IPS-NIHi7 (cell line): ENCODE results near the gene CDH7.

Source experiments
- DNase-seq: peaks from one replicate; pipeline ENCODE4 v3.0.0; 2012; ENCODE audit warnings: mixed read lengths; ENCODE audit errors: extremely low spot score

The CDH7 gene

DNA sequence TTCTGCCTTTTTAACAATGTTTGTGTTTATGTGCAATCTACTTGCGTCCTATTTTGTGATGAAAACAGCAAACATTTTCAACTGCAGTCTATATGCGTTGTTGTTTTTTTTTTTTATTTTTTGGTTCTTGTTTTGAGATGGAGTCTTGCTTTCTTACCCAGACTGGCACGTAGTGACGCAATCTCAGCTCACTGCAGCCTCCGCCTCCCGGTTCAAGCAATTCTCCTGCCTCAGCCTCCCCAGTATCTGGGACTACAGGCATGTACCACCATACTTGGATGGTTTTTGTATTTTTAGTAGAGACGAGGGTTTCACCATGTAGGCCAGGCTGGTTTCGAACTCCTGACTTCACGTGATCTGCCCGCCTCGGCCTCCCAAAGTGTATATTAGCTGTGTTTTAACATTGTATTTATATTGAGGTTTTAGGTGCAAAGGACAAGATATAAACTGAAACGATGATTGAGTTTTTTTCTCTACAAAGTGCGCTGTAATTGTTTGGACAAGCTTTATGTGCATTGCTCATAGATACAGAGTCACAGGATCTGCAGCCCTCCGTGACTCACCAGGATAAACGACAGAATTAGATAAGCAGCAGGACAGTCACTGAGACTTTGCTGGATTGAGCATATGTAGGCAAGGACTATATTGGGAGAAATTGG lies 17.4 kb downstream of the CDH7 start:
- DNase-seq = no peak

GRCh38 chr18:65769652-65770051 lies 18.8 kb downstream of the CDH7 start:
- DNase-seq = no peak

- DNase-seq = no peak
Measured at GRCh38 chr18:65786474-65786873, 35.7 kb downstream of the CDH7 start.

DNA sequence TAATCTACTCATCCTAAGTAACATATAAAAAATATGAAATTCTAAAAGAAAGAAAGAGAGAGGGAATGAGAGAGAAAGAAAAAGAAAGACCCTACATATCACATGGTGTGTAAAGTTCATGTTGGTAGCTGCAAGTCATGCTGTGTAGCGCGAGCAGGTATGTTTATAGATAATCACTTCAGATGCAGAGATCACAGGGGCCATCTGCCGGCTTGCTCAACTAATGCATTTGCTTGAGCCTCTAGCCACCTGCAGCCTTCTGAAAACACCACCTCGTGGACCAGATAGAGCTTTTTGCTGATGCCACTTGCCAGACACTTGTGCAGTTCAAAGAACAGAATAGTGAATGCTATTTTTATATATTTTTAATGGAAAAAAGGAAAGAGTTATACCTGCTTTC lies 37.6 kb downstream of the CDH7 start:
- DNase-seq = no peak

GRCh38 chr18:65790604-65791003 lies 39.8 kb downstream of the CDH7 start:
- DNase-seq = no peak

DNA sequence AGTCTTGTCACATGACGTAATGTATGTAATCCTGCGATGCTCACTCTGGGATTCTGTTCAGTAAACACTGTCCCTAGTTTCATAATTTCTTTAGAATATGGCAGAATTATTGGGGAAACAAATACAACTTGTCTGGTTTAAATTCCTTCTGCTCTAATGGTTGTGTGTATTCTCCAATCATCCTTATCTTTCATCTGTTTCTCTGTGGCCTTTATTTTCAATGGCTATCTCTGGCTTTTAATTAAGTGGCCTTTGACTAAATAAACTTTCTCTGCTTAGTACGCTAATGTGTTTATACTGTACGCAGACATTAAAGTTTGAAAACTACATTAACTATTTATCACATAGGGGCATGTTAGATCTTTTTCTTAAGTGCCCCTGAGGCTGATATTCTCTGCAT lies 40.9 kb downstream of the CDH7 start:
- DNase-seq = no peak

GRCh38 chr18:65792456-65793074 lies 41.8 kb downstream of the CDH7 start:
- DNase-seq = no peak

GRCh38 chr18:65808759-65809158 lies 57.9 kb downstream of the CDH7 start:
- DNase-seq = no peak

DNA sequence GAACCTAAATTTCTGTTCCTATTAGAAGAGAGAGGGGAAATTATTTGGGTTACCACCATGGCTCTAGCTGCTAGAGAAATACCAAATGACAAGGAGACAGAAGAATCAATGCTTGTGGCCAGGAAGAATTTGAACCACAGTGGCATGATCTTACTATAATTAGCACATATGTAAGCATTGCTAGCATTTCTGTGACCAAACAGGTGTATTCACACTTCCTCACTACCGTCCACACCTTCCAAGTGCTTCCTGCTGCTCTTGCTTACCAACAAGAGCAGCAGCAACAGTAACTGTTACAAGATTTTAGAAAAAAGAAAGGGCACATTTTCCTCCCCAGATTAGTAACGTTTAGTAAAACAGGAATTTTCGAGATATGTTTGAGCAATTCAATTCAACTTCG lies 60.5 kb downstream of the CDH7 start:
- DNase-seq = no peak

- DNase-seq = no peak
Measured at GRCh38 chr18:65815506-65815905, 64.7 kb downstream of the CDH7 start.

GRCh38 chr18:65817178-65817577 lies 66.4 kb downstream of the CDH7 start:
- DNase-seq = no peak

GRCh38 chr18:65821911-65822310 lies 71.1 kb downstream of the CDH7 start:
- no peak for DNase-seq

GRCh38 chr18:65822826-65823225 lies 72.0 kb downstream of the CDH7 start:
- DNase-seq = no peak

- no peak for DNase-seq
Measured at GRCh38 chr18:65827444-65827843, 76.6 kb downstream of the CDH7 start.

DNA sequence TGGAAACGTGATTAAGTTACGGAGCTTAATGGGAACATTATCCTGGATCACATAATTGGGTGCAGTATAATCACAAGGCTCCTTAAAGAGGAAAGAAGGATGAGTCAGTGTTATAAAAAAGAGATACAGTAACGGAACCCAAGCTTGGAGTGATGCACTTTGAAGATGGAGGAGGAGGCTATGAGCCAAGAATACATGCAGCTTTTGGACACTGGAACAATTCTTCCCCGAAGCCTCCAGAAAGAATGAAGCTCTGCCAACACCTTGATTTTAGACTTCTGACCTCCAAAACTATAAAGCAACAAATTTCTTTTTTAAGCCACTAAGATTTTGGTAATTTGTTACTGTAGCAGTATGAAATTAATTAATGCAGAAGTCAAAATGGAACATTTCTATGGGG lies 85.1 kb downstream of the CDH7 start:
- DNase-seq = no peak

GRCh38 chr18:65846107-65846506 lies 95.3 kb downstream of the CDH7 start:
- DNase-seq = no peak

DNA sequence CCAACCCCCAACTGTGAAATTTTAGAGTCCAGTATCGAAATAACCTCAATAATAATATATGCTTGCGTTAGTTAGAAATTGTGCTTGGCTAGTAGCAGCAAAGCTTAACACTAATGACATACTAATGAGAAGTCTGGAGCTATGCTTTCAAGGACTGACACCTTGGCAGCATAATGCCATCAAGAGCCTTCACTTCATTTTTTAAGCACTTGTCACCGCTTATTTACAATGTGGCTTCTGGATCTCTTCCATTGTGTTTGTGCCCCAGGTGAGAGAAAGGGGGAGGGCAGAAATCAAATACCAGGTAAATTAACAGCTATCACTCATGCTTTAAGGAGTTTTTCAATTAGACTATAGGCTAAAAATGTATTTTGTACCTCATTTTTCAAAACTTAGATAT lies 101.5 kb downstream of the CDH7 start:
- no peak for DNase-seq

- no peak for DNase-seq
Measured at GRCh38 chr18:65859075-65859474, 108.3 kb downstream of the CDH7 start.

DNA sequence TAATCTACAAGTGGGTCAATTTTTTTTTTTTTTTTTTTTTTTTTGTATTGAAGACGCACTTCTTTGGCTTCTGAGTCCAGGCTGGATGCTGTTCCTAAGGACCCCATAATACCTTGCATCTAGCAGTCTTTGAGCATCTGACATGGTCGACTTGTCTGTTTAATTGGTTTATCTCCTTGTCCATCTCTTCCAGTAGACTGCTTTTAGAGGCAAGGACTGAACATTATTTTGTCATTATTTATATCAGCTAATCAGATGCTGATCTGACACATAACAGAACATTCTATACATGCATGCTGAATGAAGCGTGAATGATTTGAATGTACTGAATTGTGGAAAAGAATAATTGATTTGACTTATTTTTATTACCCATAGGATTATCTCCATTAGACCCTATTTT lies 118.7 kb downstream of the CDH7 start:
- DNase-seq = no peak

- no peak for DNase-seq
Measured at GRCh38 chr18:65876310-65876709, 125.5 kb downstream of the CDH7 start.

DNA sequence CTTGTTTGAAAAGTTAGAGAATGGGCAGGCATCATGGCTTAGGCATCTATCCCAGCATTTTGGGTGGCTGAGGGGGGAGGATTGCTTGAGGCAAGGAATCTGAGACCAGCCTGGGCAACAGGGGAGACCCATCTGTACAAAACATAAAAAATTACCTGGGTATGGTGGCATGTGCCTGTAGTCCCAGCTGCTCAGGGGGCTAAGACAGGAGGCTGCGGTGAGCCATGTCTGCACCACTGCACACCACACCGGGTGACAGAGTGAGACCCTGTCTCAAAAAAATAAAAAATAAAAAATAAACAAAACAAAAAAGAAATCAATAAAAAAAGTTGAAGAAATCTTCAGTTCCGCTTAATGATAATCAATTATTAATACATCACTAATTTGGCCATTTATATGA lies 146.5 kb downstream of the CDH7 start:
- no peak for DNase-seq

DNA sequence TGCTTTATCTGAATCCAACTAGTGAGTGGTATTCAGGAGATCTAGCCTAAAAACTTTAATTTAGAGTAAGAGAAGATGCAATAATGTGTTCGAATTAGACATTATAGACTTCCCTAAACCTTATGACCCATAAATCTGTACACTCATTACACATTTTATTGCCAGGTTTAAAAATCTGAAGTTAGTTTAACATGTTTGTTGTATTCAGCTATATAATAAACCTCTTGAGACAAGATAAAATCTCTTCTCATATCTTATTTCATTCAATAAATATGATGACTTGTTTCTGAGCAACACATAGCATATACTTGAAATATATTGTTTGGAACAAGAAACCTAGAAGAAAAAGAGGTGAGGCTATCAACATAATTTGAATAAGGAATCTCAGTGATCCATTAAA lies 150.7 kb downstream of the CDH7 start:
- DNase-seq = no peak

DNA sequence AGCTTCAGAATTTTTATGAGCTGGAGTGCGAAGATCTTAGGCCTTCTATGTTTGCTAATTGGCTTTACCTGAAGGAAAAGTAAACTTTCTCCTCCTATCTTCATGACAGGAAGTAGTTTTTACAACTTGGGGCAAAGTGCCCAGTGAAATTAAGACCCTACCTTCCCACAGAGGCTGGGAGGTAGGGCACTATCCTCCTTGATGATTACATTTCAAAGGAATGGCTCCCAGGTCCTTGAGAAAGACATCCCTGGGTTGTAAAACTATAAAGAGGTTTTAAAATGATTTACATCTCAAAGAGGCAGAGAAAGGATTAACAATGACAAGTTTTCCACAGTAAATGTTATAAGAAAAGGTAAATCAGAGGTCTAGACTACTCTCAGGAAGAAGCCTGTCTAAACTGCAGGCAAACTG lies 155.8 kb downstream of the CDH7 start:
- DNase-seq = peak; percentile 9

- no peak for DNase-seq
Measured at GRCh38 chr18:65907281-65907680, 156.5 kb downstream of the CDH7 start.
